ENCODE data around the gene RAB36. TPM values are rescaled to one million over a fixed set of nuclear protein-coding genes. Genes with fewer than 3 reads are reported as not detected.

RAB36 gene
- total RNA-seq, 4 donors from 2014 or later: 1.0 to 2.5 (median 1.7) TPM; not detected in 1

GRCh38 chr22:23106344-23106743, 38.9 kb upstream of the RAB36 start:
- no peak for DNase-seq
- Histone ChIP-seq H3K36me3 (no peaks in the 10 kb centered on the region), H3K27ac (no peak overlapping the region), H3K27me3 (no peaks in the 10 kb centered on the region), H3K4me3 (no peak overlapping the region), H3K9me3 (no peaks in the 10 kb centered on the region), H3K4me1 (no peaks in the 10 kb centered on the region)
- no peak for TF ChIP-seq POLR2A (IDR thresholded peaks at IDR 0.05)
- TF ChIP-seq, protein P1, sequence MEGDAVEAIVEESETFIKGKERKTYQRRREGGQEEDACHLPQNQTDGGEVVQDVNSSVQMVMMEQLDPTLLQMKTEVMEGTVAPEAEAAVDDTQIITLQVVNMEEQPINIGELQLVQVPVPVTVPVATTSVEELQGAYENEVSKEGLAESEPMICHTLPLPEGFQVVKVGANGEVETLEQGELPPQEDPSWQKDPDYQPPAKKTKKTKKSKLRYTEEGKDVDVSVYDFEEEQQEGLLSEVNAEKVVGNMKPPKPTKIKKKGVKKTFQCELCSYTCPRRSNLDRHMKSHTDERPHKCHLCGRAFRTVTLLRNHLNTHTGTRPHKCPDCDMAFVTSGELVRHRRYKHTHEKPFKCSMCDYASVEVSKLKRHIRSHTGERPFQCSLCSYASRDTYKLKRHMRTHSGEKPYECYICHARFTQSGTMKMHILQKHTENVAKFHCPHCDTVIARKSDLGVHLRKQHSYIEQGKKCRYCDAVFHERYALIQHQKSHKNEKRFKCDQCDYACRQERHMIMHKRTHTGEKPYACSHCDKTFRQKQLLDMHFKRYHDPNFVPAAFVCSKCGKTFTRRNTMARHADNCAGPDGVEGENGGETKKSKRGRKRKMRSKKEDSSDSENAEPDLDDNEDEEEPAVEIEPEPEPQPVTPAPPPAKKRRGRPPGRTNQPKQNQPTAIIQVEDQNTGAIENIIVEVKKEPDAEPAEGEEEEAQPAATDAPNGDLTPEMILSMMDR (IDR thresholded peaks at IDR 0.05): no peak

DNA sequence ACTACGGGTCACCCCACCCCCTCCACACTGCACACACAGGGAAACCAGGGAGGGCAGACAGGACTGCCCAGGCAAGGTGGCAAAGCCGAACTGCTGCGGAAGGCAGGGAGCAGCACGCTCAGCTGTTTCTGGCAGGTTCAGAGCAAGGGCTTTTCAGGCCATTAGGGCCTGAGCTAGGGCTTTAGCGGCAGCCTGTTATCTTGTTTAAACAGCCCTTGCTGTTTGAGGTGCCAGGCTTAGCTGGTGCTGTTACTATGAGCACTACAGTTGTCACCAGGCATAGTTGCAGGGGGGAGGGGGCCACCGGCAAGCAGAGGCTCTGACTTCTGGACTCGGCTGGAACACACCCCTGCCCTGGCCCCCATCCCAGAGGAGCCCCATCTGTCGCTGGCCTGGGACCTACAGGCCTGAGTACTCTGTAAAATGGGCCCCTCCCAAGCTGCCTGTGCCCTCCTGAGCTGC, 38.3 kb upstream of the RAB36 start:
- no peak for DNase-seq
- Histone ChIP-seq H3K27me3 (no peaks in the 10 kb centered on the region), H3K4me3 (no peak overlapping the region), H3K27ac (no peak overlapping the region), H3K9me3 (no peaks in the 10 kb centered on the region), H3K36me3 (no peaks in the 10 kb centered on the region), H3K4me1 (no peaks in the 10 kb centered on the region)
- TF ChIP-seq POLR2A (IDR thresholded peaks at IDR 0.05): no peak
- TF ChIP-seq, protein P1 (IDR thresholded peaks at IDR 0.05): no peak

- peak in 1 of 3 donors; percentile 61 for DNase-seq
- Histone ChIP-seq H3K4me1 (no peaks in the 10 kb centered on the region), H3K27ac (no peak overlapping the region)
Measured at GRCh38 chr22:23107487-23108248, 37.6 kb upstream of the RAB36 start.

GRCh38 chr22:23108249-23109078, 36.8 kb upstream of the RAB36 start:
- Histone ChIP-seq H3K4me3 (no peak overlapping the region), H3K36me3 (no peaks in the 10 kb centered on the region), H3K9me3 (no peaks in the 10 kb centered on the region), H3K27me3 (no peaks in the 10 kb centered on the region), H3K4me1 (no peaks in the 10 kb centered on the region), H3K27ac (no peak overlapping the region)
- DNase-seq: no peak
- no peak for TF ChIP-seq POLR2A (IDR thresholded peaks at IDR 0.05)
- TF ChIP-seq, protein P1 (IDR thresholded peaks at IDR 0.05): no peak

More at GRCh38 chr22:23107487-23108248, 37.6 kb upstream of the RAB36 start:
- Histone ChIP-seq H3K27me3 (no peaks in the 10 kb centered on the region), H3K4me3 (no peak overlapping the region), H3K9me3 (no peaks in the 10 kb centered on the region), H3K36me3 (no peaks in the 10 kb centered on the region)
- no peak for TF ChIP-seq POLR2A (IDR thresholded peaks at IDR 0.05)
- TF ChIP-seq, protein P1 (IDR thresholded peaks at IDR 0.05): no peak

- H3K4me1 ChIP-seq: no peaks in the 10 kb centered on the region
- H3K27me3 ChIP-seq: no peaks in the 10 kb centered on the region
- H3K27ac ChIP-seq: no peak overlapping the region
- H3K4me3 ChIP-seq: no peak overlapping the region
- DNase-seq: no peak
- TF ChIP-seq POLR2A (IDR thresholded peaks at IDR 0.05): no peak
- TF ChIP-seq, protein P1 (IDR thresholded peaks at IDR 0.05): no peak
- no peaks in the 10 kb centered on the region for H3K36me3 ChIP-seq
- H3K9me3 ChIP-seq: no peaks in the 10 kb centered on the region
Measured at GRCh38 chr22:23109079-23109347, 36.3 kb upstream of the RAB36 start.
